B cell (primary cell): ENCODE measurements around the gene KRT79. TPM values are rescaled to one million over a fixed set of nuclear protein-coding genes. Genes with fewer than 3 reads are reported as not detected.

ENCODE experiments used
- ATAC-seq: fragments of 200-7000 bp; cut with Tn5 transposase; one replicate; pipeline ENCODE4 v1.10.0; 2021; ENCODE audit warnings: low read depth, mild to moderate bottlenecking, moderate number of reproducible peaks, moderate library complexity
- CTCF ChIA-PET: fragments of 350-600 bp; sonication (Branson Sonifier 250); formaldehyde crosslinking; loops from one replicate; lab custom pipeline; 2021; ENCODE audit warnings: antibody characterized with exemption, inconsistent platforms; lab: Charles Lee
- POLR2A ChIA-PET: fragments of 350-600 bp; sonication (Branson Sonifier 250); formaldehyde crosslinking; loops from one replicate; lab custom pipeline; 2021; ENCODE audit warnings: antibody characterized with exemption; lab: Charles Lee
- DNase-seq: peaks from one replicate; pipeline ENCODE4 v3.0.0; 2013
- H2AFZ ChIP-seq: 2 replicates; pipeline ENCODE4 v1.6.1; 2012; ENCODE audit warnings: mild to moderate bottlenecking, low read depth, low read length; ENCODE audit not compliant: insufficient read depth, poor library complexity, severe bottlenecking
- H3K27ac ChIP-seq, 2 donors: 1 replicate in 1 of 2; 2 replicates in 1 of 2; pipeline ENCODE4 v1.5.1; 2012 to 2013; ENCODE audit warnings: low read length in 2 of 2, mild to moderate bottlenecking in 2 of 2, moderate library complexity in 1 of 2
- H3K27me3 ChIP-seq, 4 experiments: fragments of 200-600 bp in 1 of 4; sonication (generic) in 1 of 4; replicated peaks in 1 of 4; 1 replicate in 2 of 4; 2 replicates in 2 of 4; pipeline versions ENCODE4 v1.6.1 to v1.7.0; 2013 to 2016; ENCODE audit warnings: low read length in 3 of 4, mild to moderate bottlenecking in 2 of 4, mixed read lengths in 1 of 4, moderate library complexity in 1 of 4; ENCODE audit not compliant: insufficient read depth in 4 of 4, control insufficient read depth in 3 of 4; ENCODE audit errors: control extremely low read depth in 1 of 4
- H3K36me3 ChIP-seq, 2 experiments: replicated peaks in 1 of 2; 1 replicate in 1 of 2; 2 replicates in 1 of 2; pipeline versions ENCODE4 v1.6.1 to v1.7.1; 2013; ENCODE audit warnings: low read length in 1 of 2; ENCODE audit not compliant: insufficient read depth in 2 of 2, control insufficient read depth in 1 of 2; ENCODE audit errors: control extremely low read depth in 1 of 2, extremely low read depth in 1 of 2
- H3K4me1 ChIP-seq, 2 donors: fragments of 200-600 bp in 1 of 2; sonication (generic) in 1 of 2; 1 replicate in 1 of 2; 2 replicates in 1 of 2; pipeline versions ENCODE4 v1.5.1 to v1.6.1; 2013 to 2017; ENCODE audit warnings: low read length in 2 of 2; ENCODE audit not compliant: control insufficient read depth in 2 of 2, insufficient read depth in 2 of 2
- H3K4me2 ChIP-seq: replicated peaks from 2 replicates; pipeline ENCODE3; 2012; ENCODE audit warnings: mild to moderate bottlenecking, low read depth, low read length; ENCODE audit not compliant: poor library complexity, severe bottlenecking
- H3K4me3 ChIP-seq, 5 experiments: fragments of 200-600 bp in 1 of 5; sonication (generic) in 1 of 5; 1 replicate in 3 of 5; 2 replicates in 2 of 5; pipeline versions ENCODE4 v1.5.1 to v1.7.0; 2011 to 2016; ENCODE audit warnings: low read length in 4 of 5, mild to moderate bottlenecking in 4 of 5, low read depth in 2 of 5, control low read depth in 1 of 5, moderate library complexity in 1 of 5; ENCODE audit not compliant: insufficient read depth in 1 of 5; ENCODE audit errors: control extremely low read depth in 1 of 5, extremely low read depth in 1 of 5
- H3K79me2 ChIP-seq: fragments of 200-600 bp; sonication (generic); one replicate; pipeline ENCODE4 v1.6.0; 2016; ENCODE audit warnings: low read length; ENCODE audit not compliant: control insufficient read depth, insufficient read depth
- H3K9ac ChIP-seq: fragments of 200-600 bp; sonication (generic); 2 replicates; pipeline ENCODE4 v1.6.1; 2017; ENCODE audit warnings: mild to moderate bottlenecking, low read length, moderate library complexity
- H3K9me3 ChIP-seq, 3 donors: one replicate each; pipeline versions ENCODE4 v1.6.1 to v1.7.1; 2013; ENCODE audit warnings: low read length in 2 of 3; ENCODE audit not compliant: control insufficient read depth in 2 of 3, insufficient read depth in 1 of 3; ENCODE audit errors: control extremely low read depth in 1 of 3
- H4K20me1 ChIP-seq: 2 replicates; pipeline ENCODE4 v1.6.0; 2012; ENCODE audit warnings: mild to moderate bottlenecking, low read length; ENCODE audit not compliant: insufficient read depth, control insufficient read depth, poor library complexity, severe bottlenecking
- H3K27ac Mint-ChIP-seq: one replicate; pipeline ENCODE4 v1.8.0; 2021; ENCODE audit warnings: mixed read lengths
- H3K27me3 Mint-ChIP-seq: one replicate; pipeline ENCODE4 v1.8.0; 2021; ENCODE audit warnings: mixed read lengths
- H3K4me1 Mint-ChIP-seq: one replicate; pipeline ENCODE4 v1.8.0; 2021; ENCODE audit warnings: mixed read lengths
- H3K4me3 Mint-ChIP-seq: one replicate; pipeline ENCODE4 v1.8.0; 2021; ENCODE audit warnings: mixed read lengths
- H3K9me3 Mint-ChIP-seq: one replicate; pipeline ENCODE4 v1.8.0; 2022; ENCODE audit warnings: mixed read lengths; ENCODE audit not compliant: insufficient read depth
- CTCF ChIP-seq: fragments of 200-600 bp; IDR thresholded peaks from one replicate; pipeline ENCODE4 v1.8.0; 2022; ENCODE audit warnings: antibody characterized with exemption, mild to moderate bottlenecking
- EZH2 ChIP-seq: IDR thresholded peaks from 2 replicates; pipeline ENCODE4 v1.6.1; 2012; ENCODE audit warnings: borderline replicate concordance, low read depth, mild to moderate bottlenecking, moderate library complexity, low read length; ENCODE audit not compliant: insufficient read depth, poor library complexity, severe bottlenecking
- WGBS: methylation state at CpG from one replicate; pipeline ENCODE4 v1.1.5; 2013; ENCODE audit warnings: missing lambda C conversion rate; ENCODE audit not compliant: insufficient coverage; 5-methylcytosine and 5-hydroxymethylcytosine counted together
- intact Hi-C: fragments of 100-400 bp; cut with micrococcal nuclease; formaldehyde crosslinking; loops from one replicate; pipeline ENCODE4 v1.10.0; 2022
- polyA plus RNA-seq: library from polyadenylated mRNA; depleted of rRNA; stranded (reverse); fragments of >200 nt; gene quantifications from 2 replicates; pipeline ENCODE4 v1.2.3, GENCODE V29; 2012
- total RNA-seq, 2 donors: library from RNA; stranded (reverse); fragments of 120-200 nt in 1 of 2; gene quantifications; 1 replicate in 1 of 2; 2 replicates in 1 of 2; pipeline versions ENCODE4 v1.2.3 to v1.2.4, GENCODE V29; 2013 to 2022

Gene KRT79
- total and polyA plus RNA-seq, 2 donors (not counting 1 experiment from before 2014, with no cell fraction given): not detected

- whole genome bisulfite sequencing: 90% methylated on average over 4 of the region's 6 CpGs
- ATAC-seq (no peak), DNase-seq (no peak)
- POLR2A ChIA-PET: no interaction called here
- Histone ChIP-seq H3K27ac (no peak overlapping the region), H3K36me3 (no peaks in the 10 kb centered on the region), H4K20me1 (no peaks in the 10 kb centered on the region), H2AFZ (no peak overlapping the region), H3K4me2 (no peak overlapping the region), H3K4me3 (no peak overlapping the region), H3K27me3 (no peaks in the 10 kb centered on the region), H3K4me1 (peaks cover 0 to 7% of the 10 kb centered on the region in 2 donors), H3K9ac (no peak overlapping the region), H3K79me2 (no peaks in the 10 kb centered on the region), H3K9me3 (no peaks in the 10 kb centered on the region)
- H3K27ac Mint-ChIP-seq: no peak overlapping the region
- TF ChIP-seq CTCF (no peak), EZH2 (no peak)
- peaks cover 19% of the 10 kb centered on the region for H3K27me3 Mint-ChIP-seq
- CTCF ChIA-PET: no interaction called here
- H3K4me3 Mint-ChIP-seq: no peak overlapping the region
- intact Hi-C loops: no loop called here
- H3K4me1 Mint-ChIP-seq: peaks cover 6% of the 10 kb centered on the region
- no peaks in the 10 kb centered on the region for H3K9me3 Mint-ChIP-seq
These were observed 15.4 kb upstream of the KRT79 start for GRCh38 chr12:52849511-52849910.

GRCh38 chr12:52848661-52849255 lies 14.6 kb upstream of the KRT79 start, which contains the start of gene KRT78:
TSS of gene KRT78 (minus strand) at chr12:52848994. CDS start at chr12:52848930, 64 bp downstream.
- peaks cover 0 to 7% of the 10 kb centered on the region in 2 donors for H3K4me1 ChIP-seq
- no peaks in the 10 kb centered on the region for H3K79me2 ChIP-seq
- no peak within 1 kb of the TSS for H3K9ac ChIP-seq
- no peak within 1 kb of the TSS for H3K4me2 ChIP-seq
- Mint-ChIP-seq H3K9me3 (no peaks in the 10 kb centered on the region), H3K4me3 (no peak within 1 kb of the TSS), H3K4me1 (peaks cover 6% of the 10 kb centered on the region), H3K27ac (no peak within 1 kb of the TSS), H3K27me3 (peaks cover 19% of the 10 kb centered on the region)
- WGBS: 89% methylated on average over 16 of the region's 16 CpGs
- no peaks in the 10 kb centered on the region for H4K20me1 ChIP-seq
- CTCF ChIA-PET: no interaction called here
- H3K36me3 ChIP-seq: no peaks in the 10 kb centered on the region
- no peaks in the 10 kb centered on the region for H3K27me3 ChIP-seq
- no peak within 1 kb of the TSS for H2AFZ ChIP-seq
- POLR2A ChIA-PET: no interaction called here
- no peak for DNase-seq
- no peak within 1 kb of the TSS for H3K27ac ChIP-seq
- no peak for ATAC-seq
- no peak within 1 kb of the TSS for H3K4me3 ChIP-seq
- no peak for TF ChIP-seq CTCF
- TF ChIP-seq EZH2: no peak
- no peaks in the 10 kb centered on the region for H3K9me3 ChIP-seq
- intact Hi-C loops: no loop called here
